Neural cell (in vitro differentiated cells): ENCODE results near the gene REXO5. TPM values are rescaled to one million over a fixed set of nuclear protein-coding genes. Genes with fewer than 3 reads are reported as not detected.
"Not testable (repeated sequence)": the region's sequence is repeated elsewhere in the genome, so short reads cannot be mapped to it uniquely, and the experiment has no call there.

ENCODE experiments used
- H2AFZ ChIP-seq: fragments of 200-600, 300-800 bp; sonication (generic), shearing (Covaris generic); 2 replicates; pipeline ENCODE4 v1.6.0; 2014; ENCODE audit warnings: low read depth, mild to moderate bottlenecking, antibody characterized with exemption, low read length, moderate library complexity
- H3F3A ChIP-seq: fragments of 200-600 bp; shearing (Covaris generic); 2 replicates; pipeline ENCODE4 v1.6.1; 2016; ENCODE audit warnings: mild to moderate bottlenecking, moderate library complexity, mixed read lengths, antibody characterized with exemption, low read length; ENCODE audit not compliant: insufficient read depth, poor library complexity, severe bottlenecking
- H3K27ac ChIP-seq: fragments of 200-600, 300-800 bp; sonication (generic), shearing (Covaris generic); 2 replicates; pipeline ENCODE4 v1.5.1; 2014; ENCODE audit warnings: mild to moderate bottlenecking, low read length, moderate library complexity
- H3K27me3 ChIP-seq: fragments of 300-800, 200-600 bp; sonication (generic), shearing (Covaris generic); 2 replicates; pipeline ENCODE4 v1.6.0; 2014; ENCODE audit warnings: mild to moderate bottlenecking, low read depth, low read length, moderate library complexity; ENCODE audit not compliant: insufficient read depth
- H3K36me3 ChIP-seq: fragments of 300-800, 200-600 bp; sonication (generic), shearing (Covaris generic); 2 replicates; pipeline ENCODE4 v1.5.1; 2014; ENCODE audit warnings: mild to moderate bottlenecking, antibody characterized with exemption, low read length, moderate library complexity; ENCODE audit not compliant: insufficient read depth
- H3K4me2 ChIP-seq: fragments of 300-800, 200-600 bp; sonication (generic), shearing (Covaris generic); 2 replicates; pipeline ENCODE4 v1.6.0; 2014; ENCODE audit warnings: mild to moderate bottlenecking, low read length
- H3K4me3 ChIP-seq: fragments of 300-800, 200-600 bp; sonication (generic), shearing (Covaris generic); 2 replicates; pipeline ENCODE4 v1.5.1; 2014; ENCODE audit warnings: mild to moderate bottlenecking, low read length, moderate library complexity
- H3K79me2 ChIP-seq: fragments of 200-600 bp; shearing (Covaris generic); replicated peaks from 2 replicates; pipeline ENCODE4 v1.6.0; 2014; ENCODE audit warnings: mild to moderate bottlenecking, low read length, moderate library complexity; ENCODE audit not compliant: insufficient read depth
- H3K9ac ChIP-seq: fragments of 300-800, 200-600 bp; sonication (generic), shearing (Covaris generic); 2 replicates; pipeline ENCODE4 v1.6.1; 2016; ENCODE audit warnings: mild to moderate bottlenecking, low read length, mixed read lengths
- H3K9me2 ChIP-seq: fragments of 200-600 bp; shearing (Covaris generic); 2 replicates; pipeline ENCODE4 v1.6.1; 2016; ENCODE audit warnings: mild to moderate bottlenecking, low read length, mixed read lengths; ENCODE audit not compliant: insufficient read depth
- H3K9me3 ChIP-seq: fragments of 200-600, 300-800 bp; sonication (generic), shearing (Covaris generic); 2 replicates; pipeline ENCODE4 v1.6.1; 2016; ENCODE audit warnings: mild to moderate bottlenecking, mixed run types, low read length, moderate library complexity, mixed read lengths
- H4K20me1 ChIP-seq: fragments of 200-600 bp; shearing (Covaris generic); 2 replicates; pipeline ENCODE4 v1.6.1; 2016; ENCODE audit warnings: mild to moderate bottlenecking, mixed run types; ENCODE audit not compliant: insufficient read depth
- EP300 ChIP-seq: fragments of 450-650 bp; conservative IDR thresholded peaks from 2 replicates; pipeline ENCODE4 v1.6.1; 2014; ENCODE audit warnings: antibody characterized with exemption, mild to moderate bottlenecking, moderate library complexity; ENCODE audit not compliant: poor library complexity, severe bottlenecking
- EZH2 ChIP-seq: fragments of 200-600, 300-800 bp; shearing (Covaris generic), sonication (generic); IDR thresholded peaks from 2 replicates; pipeline ENCODE4 v1.6.1; 2014; ENCODE audit warnings: antibody characterized with exemption, low read length, borderline replicate concordance, mild to moderate bottlenecking; ENCODE audit not compliant: insufficient read depth, poor library complexity, severe bottlenecking
- MXI1 ChIP-seq: fragments of 450-650 bp; conservative IDR thresholded peaks from 2 replicates; pipeline ENCODE4 v1.6.1; 2014; ENCODE audit warnings: antibody characterized with exemption, mild to moderate bottlenecking; ENCODE audit not compliant: poor library complexity, severe bottlenecking
- POLR2AphosphoS5 ChIP-seq: IDR thresholded peaks from 2 replicates; pipeline ENCODE4 v1.6.1; 2012
- RAD21 ChIP-seq: fragments of 450-650 bp; conservative IDR thresholded peaks from 2 replicates; pipeline ENCODE4 v1.6.1; 2014; ENCODE audit warnings: antibody characterized with exemption, mild to moderate bottlenecking, moderate library complexity
- SMC3 ChIP-seq: fragments of 450-650 bp; conservative IDR thresholded peaks from 2 replicates; pipeline ENCODE4 v1.6.1; 2014; ENCODE audit warnings: antibody characterized with exemption, mild to moderate bottlenecking, moderate library complexity; ENCODE audit not compliant: poor library complexity
- TAF1 ChIP-seq: IDR thresholded peaks from 2 replicates; pipeline ENCODE4 v1.6.1; 2012; ENCODE audit warnings: low read depth
- polyA plus RNA-seq: library from polyadenylated mRNA; depleted of rRNA; stranded (reverse); fragments of >200 nt; gene quantifications from 2 replicates; pipeline ENCODE4 v1.2.3, GENCODE V29; 2014
- TF ChIP-seq, protein P1 (sequence below): fragments of 450-650 bp; IDR thresholded peaks from 2 replicates; pipeline ENCODE4 v1.5.1; 2014; ENCODE audit warnings: antibody characterized with exemption, mild to moderate bottlenecking, moderate library complexity; ENCODE audit not compliant: poor library complexity, severe bottlenecking
- TF ChIP-seq, protein P2 (sequence below): IDR thresholded peaks from 2 replicates; pipeline ENCODE4 v1.6.1; 2012; ENCODE audit warnings: borderline replicate concordance

REXO5 gene
- polyA plus RNA-seq, 1 donor from 2014 or later, result 11.2 TPM

DNA sequence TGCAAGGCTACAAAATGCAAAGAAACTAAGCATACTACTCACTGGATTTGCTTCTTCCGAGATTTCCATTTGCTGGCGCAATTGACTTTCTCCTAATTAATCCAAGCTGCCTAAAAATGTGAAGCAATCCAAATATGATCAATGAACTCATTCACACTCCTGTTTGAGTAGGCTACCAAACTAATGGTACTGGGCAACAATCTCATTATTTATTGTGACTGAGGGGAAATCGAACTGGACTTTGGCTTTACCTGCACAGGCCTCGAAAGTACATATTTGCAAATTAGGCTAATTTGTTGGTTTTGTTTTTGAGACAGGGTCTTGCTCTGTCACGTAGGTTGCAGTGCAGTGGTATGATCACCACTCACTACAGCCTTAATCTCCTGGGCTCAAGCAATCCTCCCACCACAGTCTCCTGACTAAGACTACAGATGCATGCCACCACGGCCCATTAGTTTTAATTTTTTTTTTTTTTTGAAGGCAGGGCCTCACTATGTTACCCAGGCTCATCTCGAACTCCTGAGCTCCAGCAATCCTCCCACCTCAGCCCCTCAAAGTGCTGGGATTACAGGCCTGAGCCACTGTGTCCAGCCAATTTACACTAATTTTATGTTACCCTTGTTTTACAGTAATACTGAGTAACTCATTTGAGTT, 2.6 kb upstream of the REXO5 start:
- Histone ChIP-seq H3K79me2 (no peaks in the 10 kb centered on the region), H3K4me3 (no peak overlapping the region), H3K9ac (no peak overlapping the region), H2AFZ (no peak overlapping the region), H3K9me3 (no peaks in the 10 kb centered on the region), H3K36me3 (no peaks in the 10 kb centered on the region), H4K20me1 (no peaks in the 10 kb centered on the region), H3F3A (no peaks in the 10 kb centered on the region), H3K4me2 (no peak overlapping the region), H3K9me2 (no peaks in the 10 kb centered on the region), H3K27me3 (no peaks in the 10 kb centered on the region), H3K27ac (no peak overlapping the region)
- TF ChIP-seq RAD21, result no peak

- not testable (repeated sequence) for H3K27me3 ChIP-seq, H4K20me1 ChIP-seq, H3F3A ChIP-seq, H3K9me3 ChIP-seq, H3K79me2 ChIP-seq, H3K9me2 ChIP-seq, H3K36me3 ChIP-seq
- Histone ChIP-seq H3K9ac (peak overlapping the region; percentile 75), H2AFZ (peak overlapping the region; percentile 99), H3K4me2 (peak overlapping the region; percentile 90), H3K4me3 (peak overlapping the region; percentile 96), H3K27ac (peak overlapping the region; percentile 76)
These were observed 601 bp upstream of the REXO5 start for GRCh38 chr16:20805684-20806167.

- Histone ChIP-seq H3K9ac (peak overlapping the region; percentile 75), H3K9me2 (no peaks in the 10 kb centered on the region), H3K79me2 (no peaks in the 10 kb centered on the region), H3K36me3 (no peaks in the 10 kb centered on the region), H3K27ac (peak overlapping the region; percentile 76), H4K20me1 (no peaks in the 10 kb centered on the region), H3K4me3 (peak overlapping the region; percentile 96), H2AFZ (no peak overlapping the region), H3K27me3 (no peaks in the 10 kb centered on the region), H3F3A (no peaks in the 10 kb centered on the region), H3K9me3 (no peaks in the 10 kb centered on the region), H3K4me2 (no peak overlapping the region)
- no peak for TF ChIP-seq MXI1
- TF ChIP-seq SMC3, result no peak
- TF ChIP-seq POLR2AphosphoS5, result no peak
- no peak for TF ChIP-seq TAF1
- TF ChIP-seq, protein P1, sequence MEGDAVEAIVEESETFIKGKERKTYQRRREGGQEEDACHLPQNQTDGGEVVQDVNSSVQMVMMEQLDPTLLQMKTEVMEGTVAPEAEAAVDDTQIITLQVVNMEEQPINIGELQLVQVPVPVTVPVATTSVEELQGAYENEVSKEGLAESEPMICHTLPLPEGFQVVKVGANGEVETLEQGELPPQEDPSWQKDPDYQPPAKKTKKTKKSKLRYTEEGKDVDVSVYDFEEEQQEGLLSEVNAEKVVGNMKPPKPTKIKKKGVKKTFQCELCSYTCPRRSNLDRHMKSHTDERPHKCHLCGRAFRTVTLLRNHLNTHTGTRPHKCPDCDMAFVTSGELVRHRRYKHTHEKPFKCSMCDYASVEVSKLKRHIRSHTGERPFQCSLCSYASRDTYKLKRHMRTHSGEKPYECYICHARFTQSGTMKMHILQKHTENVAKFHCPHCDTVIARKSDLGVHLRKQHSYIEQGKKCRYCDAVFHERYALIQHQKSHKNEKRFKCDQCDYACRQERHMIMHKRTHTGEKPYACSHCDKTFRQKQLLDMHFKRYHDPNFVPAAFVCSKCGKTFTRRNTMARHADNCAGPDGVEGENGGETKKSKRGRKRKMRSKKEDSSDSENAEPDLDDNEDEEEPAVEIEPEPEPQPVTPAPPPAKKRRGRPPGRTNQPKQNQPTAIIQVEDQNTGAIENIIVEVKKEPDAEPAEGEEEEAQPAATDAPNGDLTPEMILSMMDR, result no peak
- no peak for TF ChIP-seq EZH2
- TF ChIP-seq RAD21, result no peak
- TF ChIP-seq EP300, result no peak
- TF ChIP-seq, protein P2, sequence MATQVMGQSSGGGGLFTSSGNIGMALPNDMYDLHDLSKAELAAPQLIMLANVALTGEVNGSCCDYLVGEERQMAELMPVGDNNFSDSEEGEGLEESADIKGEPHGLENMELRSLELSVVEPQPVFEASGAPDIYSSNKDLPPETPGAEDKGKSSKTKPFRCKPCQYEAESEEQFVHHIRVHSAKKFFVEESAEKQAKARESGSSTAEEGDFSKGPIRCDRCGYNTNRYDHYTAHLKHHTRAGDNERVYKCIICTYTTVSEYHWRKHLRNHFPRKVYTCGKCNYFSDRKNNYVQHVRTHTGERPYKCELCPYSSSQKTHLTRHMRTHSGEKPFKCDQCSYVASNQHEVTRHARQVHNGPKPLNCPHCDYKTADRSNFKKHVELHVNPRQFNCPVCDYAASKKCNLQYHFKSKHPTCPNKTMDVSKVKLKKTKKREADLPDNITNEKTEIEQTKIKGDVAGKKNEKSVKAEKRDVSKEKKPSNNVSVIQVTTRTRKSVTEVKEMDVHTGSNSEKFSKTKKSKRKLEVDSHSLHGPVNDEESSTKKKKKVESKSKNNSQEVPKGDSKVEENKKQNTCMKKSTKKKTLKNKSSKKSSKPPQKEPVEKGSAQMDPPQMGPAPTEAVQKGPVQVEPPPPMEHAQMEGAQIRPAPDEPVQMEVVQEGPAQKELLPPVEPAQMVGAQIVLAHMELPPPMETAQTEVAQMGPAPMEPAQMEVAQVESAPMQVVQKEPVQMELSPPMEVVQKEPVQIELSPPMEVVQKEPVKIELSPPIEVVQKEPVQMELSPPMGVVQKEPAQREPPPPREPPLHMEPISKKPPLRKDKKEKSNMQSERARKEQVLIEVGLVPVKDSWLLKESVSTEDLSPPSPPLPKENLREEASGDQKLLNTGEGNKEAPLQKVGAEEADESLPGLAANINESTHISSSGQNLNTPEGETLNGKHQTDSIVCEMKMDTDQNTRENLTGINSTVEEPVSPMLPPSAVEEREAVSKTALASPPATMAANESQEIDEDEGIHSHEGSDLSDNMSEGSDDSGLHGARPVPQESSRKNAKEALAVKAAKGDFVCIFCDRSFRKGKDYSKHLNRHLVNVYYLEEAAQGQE, result no peak
These were observed 1.5 kb downstream of the REXO5 start for GRCh38 chr16:20807862-20808261.
